Sigmoid colon (tissue), 4 donors: ENCODE results near the gene TGFBR2.

ENCODE experiments used
- EP300 ChIP-seq, 4 donors: sonication (generic); formaldehyde crosslinking; IDR thresholded peaks; one replicate each; pipeline ENCODE4 v1.6.1; 2017; ENCODE audit warnings: antibody characterized with exemption in 4 of 4
- POLR2A ChIP-seq, 2 donors: fragments of 450-650 bp; IDR thresholded peaks; one replicate each; pipeline ENCODE4 v1.6.1; 2016; ENCODE audit warnings: antibody characterized with exemption in 2 of 2, mild to moderate bottlenecking in 2 of 2, moderate library complexity in 2 of 2
- POLR2AphosphoS5 ChIP-seq, 4 donors: sonication (generic); formaldehyde crosslinking; IDR thresholded peaks; one replicate each; pipeline ENCODE4 v1.6.1; 2017; ENCODE audit warnings: antibody characterized with exemption in 4 of 4

DNA sequence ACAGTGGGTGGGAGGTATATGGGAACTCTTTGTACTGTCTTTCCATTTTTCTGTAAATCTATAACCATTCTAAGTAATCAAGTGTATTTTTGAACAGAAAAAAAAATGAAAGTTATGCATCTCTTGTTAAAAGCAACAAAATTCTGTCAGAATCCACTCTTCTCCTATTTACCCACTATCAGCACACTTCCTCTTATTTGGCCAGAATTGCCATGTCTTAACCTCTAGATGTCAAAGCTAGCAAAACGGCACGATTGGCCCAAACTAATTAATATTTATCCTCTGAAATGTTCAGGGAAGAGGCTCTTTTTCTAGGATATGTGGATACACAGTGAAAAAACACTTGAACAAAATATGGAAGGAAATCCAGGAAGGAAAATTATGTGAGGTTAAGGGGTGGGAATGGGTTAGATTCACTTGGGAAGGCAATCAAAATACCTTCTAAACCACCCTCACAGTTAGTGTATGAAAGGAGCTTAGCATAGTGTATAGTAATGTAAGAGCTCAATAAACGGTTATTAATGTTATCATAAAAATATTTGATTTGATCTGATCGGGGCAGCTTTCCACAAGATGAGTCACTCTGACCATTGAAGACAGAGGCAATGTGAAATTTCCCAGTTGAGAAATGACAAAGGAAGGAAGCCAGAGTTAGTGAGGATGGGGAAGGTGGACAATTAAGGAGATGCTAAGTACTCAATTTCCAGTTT lies 20.1 kb upstream of the TGFBR2 start:
- TF ChIP-seq POLR2AphosphoS5 (IDR thresholded peaks at IDR 0.05) = no peak
- TF ChIP-seq EP300 (IDR thresholded peaks at IDR 0.05) = no peak
- no peak for TF ChIP-seq POLR2A (IDR thresholded peaks at IDR 0.05)
